Neural cell (in vitro differentiated cells): Measurements from ENCODE around the gene NCKAP5. TPM values are rescaled to one million over a fixed set of nuclear protein-coding genes. Genes with fewer than 3 reads are reported as not detected.

Source experiments
- H2AFZ ChIP-seq: fragments of 200-600, 300-800 bp; sonication (generic), shearing (Covaris generic); 2 replicates; pipeline ENCODE4 v1.6.0; 2014; ENCODE audit warnings: low read depth, mild to moderate bottlenecking, antibody characterized with exemption, low read length, moderate library complexity
- H3F3A ChIP-seq: fragments of 200-600 bp; shearing (Covaris generic); 2 replicates; pipeline ENCODE4 v1.6.1; 2016; ENCODE audit warnings: mild to moderate bottlenecking, moderate library complexity, mixed read lengths, antibody characterized with exemption, low read length; ENCODE audit not compliant: insufficient read depth, poor library complexity, severe bottlenecking
- H3K27ac ChIP-seq: fragments of 200-600, 300-800 bp; sonication (generic), shearing (Covaris generic); 2 replicates; pipeline ENCODE4 v1.5.1; 2014; ENCODE audit warnings: mild to moderate bottlenecking, low read length, moderate library complexity
- H3K27me3 ChIP-seq: fragments of 300-800, 200-600 bp; sonication (generic), shearing (Covaris generic); 2 replicates; pipeline ENCODE4 v1.6.0; 2014; ENCODE audit warnings: mild to moderate bottlenecking, low read depth, low read length, moderate library complexity; ENCODE audit not compliant: insufficient read depth
- H3K36me3 ChIP-seq: fragments of 300-800, 200-600 bp; sonication (generic), shearing (Covaris generic); 2 replicates; pipeline ENCODE4 v1.5.1; 2014; ENCODE audit warnings: mild to moderate bottlenecking, antibody characterized with exemption, low read length, moderate library complexity; ENCODE audit not compliant: insufficient read depth
- H3K4me2 ChIP-seq: fragments of 300-800, 200-600 bp; sonication (generic), shearing (Covaris generic); 2 replicates; pipeline ENCODE4 v1.6.0; 2014; ENCODE audit warnings: mild to moderate bottlenecking, low read length
- H3K4me3 ChIP-seq: fragments of 300-800, 200-600 bp; sonication (generic), shearing (Covaris generic); 2 replicates; pipeline ENCODE4 v1.5.1; 2014; ENCODE audit warnings: mild to moderate bottlenecking, low read length, moderate library complexity
- H3K79me2 ChIP-seq: fragments of 200-600 bp; shearing (Covaris generic); replicated peaks from 2 replicates; pipeline ENCODE4 v1.6.0; 2014; ENCODE audit warnings: mild to moderate bottlenecking, low read length, moderate library complexity; ENCODE audit not compliant: insufficient read depth
- H3K9ac ChIP-seq: fragments of 300-800, 200-600 bp; sonication (generic), shearing (Covaris generic); 2 replicates; pipeline ENCODE4 v1.6.1; 2016; ENCODE audit warnings: mild to moderate bottlenecking, low read length, mixed read lengths
- H3K9me2 ChIP-seq: fragments of 200-600 bp; shearing (Covaris generic); 2 replicates; pipeline ENCODE4 v1.6.1; 2016; ENCODE audit warnings: mild to moderate bottlenecking, low read length, mixed read lengths; ENCODE audit not compliant: insufficient read depth
- H3K9me3 ChIP-seq: fragments of 200-600, 300-800 bp; sonication (generic), shearing (Covaris generic); 2 replicates; pipeline ENCODE4 v1.6.1; 2016; ENCODE audit warnings: mild to moderate bottlenecking, mixed run types, low read length, moderate library complexity, mixed read lengths
- H4K20me1 ChIP-seq: fragments of 200-600 bp; shearing (Covaris generic); 2 replicates; pipeline ENCODE4 v1.6.1; 2016; ENCODE audit warnings: mild to moderate bottlenecking, mixed run types; ENCODE audit not compliant: insufficient read depth
- CTCF ChIP-seq: fragments of 450-650 bp; IDR thresholded peaks from 2 replicates; pipeline ENCODE4 v1.5.1; 2014; ENCODE audit warnings: antibody characterized with exemption, mild to moderate bottlenecking, moderate library complexity; ENCODE audit not compliant: poor library complexity, severe bottlenecking
- EP300 ChIP-seq: fragments of 450-650 bp; conservative IDR thresholded peaks from 2 replicates; pipeline ENCODE4 v1.6.1; 2014; ENCODE audit warnings: antibody characterized with exemption, mild to moderate bottlenecking, moderate library complexity; ENCODE audit not compliant: poor library complexity, severe bottlenecking
- EZH2 ChIP-seq: fragments of 200-600, 300-800 bp; shearing (Covaris generic), sonication (generic); IDR thresholded peaks from 2 replicates; pipeline ENCODE4 v1.6.1; 2014; ENCODE audit warnings: antibody characterized with exemption, low read length, borderline replicate concordance, mild to moderate bottlenecking; ENCODE audit not compliant: insufficient read depth, poor library complexity, severe bottlenecking
- MXI1 ChIP-seq: fragments of 450-650 bp; conservative IDR thresholded peaks from 2 replicates; pipeline ENCODE4 v1.6.1; 2014; ENCODE audit warnings: antibody characterized with exemption, mild to moderate bottlenecking; ENCODE audit not compliant: poor library complexity, severe bottlenecking
- POLR2AphosphoS5 ChIP-seq: IDR thresholded peaks from 2 replicates; pipeline ENCODE4 v1.6.1; 2012
- RAD21 ChIP-seq: fragments of 450-650 bp; conservative IDR thresholded peaks from 2 replicates; pipeline ENCODE4 v1.6.1; 2014; ENCODE audit warnings: antibody characterized with exemption, mild to moderate bottlenecking, moderate library complexity
- REST ChIP-seq: IDR thresholded peaks from 2 replicates; pipeline ENCODE4 v1.6.1; 2012; ENCODE audit warnings: borderline replicate concordance
- SMC3 ChIP-seq: fragments of 450-650 bp; conservative IDR thresholded peaks from 2 replicates; pipeline ENCODE4 v1.6.1; 2014; ENCODE audit warnings: antibody characterized with exemption, mild to moderate bottlenecking, moderate library complexity; ENCODE audit not compliant: poor library complexity
- TAF1 ChIP-seq: IDR thresholded peaks from 2 replicates; pipeline ENCODE4 v1.6.1; 2012; ENCODE audit warnings: low read depth
- polyA plus RNA-seq: library from polyadenylated mRNA; depleted of rRNA; stranded (reverse); fragments of >200 nt; gene quantifications from 2 replicates; pipeline ENCODE4 v1.2.3, GENCODE V29; 2014

Gene NCKAP5
- polyA plus RNA-seq, 1 donor from 2014 or later, result 2.4 TPM

GRCh38 chr2:132857319-132857718 is 710.9 kb downstream of the NCKAP5 start:
- H3K79me2 ChIP-seq, result no peaks in the 10 kb centered on the region
- H3K9me3 ChIP-seq, result no peaks in the 10 kb centered on the region
- no peak overlapping the region for H3K4me2 ChIP-seq
- TF ChIP-seq POLR2AphosphoS5, result no peak
- TF ChIP-seq REST, result no peak
- TF ChIP-seq EP300, result no peak
- no peak for TF ChIP-seq SMC3
- TF ChIP-seq TAF1, result no peak
- TF ChIP-seq MXI1, result no peak
- TF ChIP-seq EZH2, result no peak
- H3K9ac ChIP-seq, result no peak overlapping the region
- H3K27me3 ChIP-seq, result no peaks in the 10 kb centered on the region
- no peak overlapping the region for H3K4me3 ChIP-seq
- no peaks in the 10 kb centered on the region for H3F3A ChIP-seq
- H4K20me1 ChIP-seq, result no peaks in the 10 kb centered on the region
- no peak overlapping the region for H2AFZ ChIP-seq
- H3K36me3 ChIP-seq, result no peaks in the 10 kb centered on the region
- H3K27ac ChIP-seq, result no peak overlapping the region
- no peaks in the 10 kb centered on the region for H3K9me2 ChIP-seq

- Histone ChIP-seq H3K36me3 (no peaks in the 10 kb centered on the region), H3K79me2 (no peaks in the 10 kb centered on the region), H3K4me3 (no peak overlapping the region), H4K20me1 (no peaks in the 10 kb centered on the region), H3K9ac (no peak overlapping the region), H3F3A (no peaks in the 10 kb centered on the region), H2AFZ (no peak overlapping the region), H3K9me3 (no peaks in the 10 kb centered on the region), H3K9me2 (no peaks in the 10 kb centered on the region), H3K27ac (no peak overlapping the region), H3K4me2 (no peak overlapping the region), H3K27me3 (no peaks in the 10 kb centered on the region)
- TF ChIP-seq SMC3, result no peak
- TF ChIP-seq POLR2AphosphoS5, result no peak
- no peak for TF ChIP-seq CTCF
- no peak for TF ChIP-seq MXI1
- no peak for TF ChIP-seq RAD21
- no peak for TF ChIP-seq EZH2
- no peak for TF ChIP-seq REST
- TF ChIP-seq TAF1, result no peak
- no peak for TF ChIP-seq EP300
Measured at GRCh38 chr2:132850688-132851087, 717.6 kb downstream of the NCKAP5 start.
